HCT116 (cell line): ENCODE results near the gene KIF14. TPM values are rescaled to one million over a fixed set of nuclear protein-coding genes. Genes with fewer than 3 reads are reported as not detected.

Experiments
- ATAC-seq: fragments of 200-7000 bp; cut with Tn5 transposase; 2 replicates; pipeline ENCODE4 v1.9.1; 2020; ENCODE audit warnings: mild to moderate bottlenecking, moderate library complexity
- BruUV-seq: library from RNA; stranded (reverse); fragments of 400-500 nt; replicated peaks from 2 replicates; lab custom pipeline; 2021; lab: Mats Ljungman, UMichigan
- CTCF ChIA-PET: fragments of 300-600 bp; sonication (Branson Sonifier 250); formaldehyde crosslinking; loops from one replicate; lab custom pipeline; 2021; ENCODE audit warnings: antibody characterized with exemption; lab: Charles Lee
- POLR2A ChIA-PET: fragments of 300-600, 350-600 bp; sonication (Branson Sonifier 250); formaldehyde crosslinking; loops from one replicate; lab custom pipeline; 2021; ENCODE audit warnings: antibody characterized with exemption; lab: Charles Lee
- RAD21 ChIA-PET, 2 experiments: fragments of 300-600 bp; sonication (Branson Sonifier 250); formaldehyde crosslinking; loops; one replicate each; lab custom pipeline; 2023; ENCODE audit warnings: low total read pairs in 2 of 2; ENCODE audit not compliant: uncharacterized antibody in 2 of 2, unreplicated experiment in 2 of 2, low non-redundant PET in 1 of 2; lab: Charles Lee
- DNase-seq: peaks from one replicate; pipeline ENCODE4 v3.0.0-alpha.2; 2010; ENCODE audit warnings: low read depth, low spot score
- H2AFZ ChIP-seq: fragments of 200-600 bp; shearing (Covaris generic), sonication (generic); 2 replicates; pipeline ENCODE4 v1.6.1; 2017; ENCODE audit warnings: low read depth, mixed run types, mixed read lengths, antibody characterized with exemption, low read length; ENCODE audit not compliant: poor library complexity, severe bottlenecking
- H3K27ac ChIP-seq: 2 replicates; pipeline ENCODE4 v1.5.1; 2012; ENCODE audit warnings: low read depth, low read length
- H3K27me3 ChIP-seq: fragments of 200-600 bp; sonication (generic); 2 replicates; pipeline ENCODE4 v1.6.1; 2016; ENCODE audit warnings: mixed run types, low read length, mixed read lengths; ENCODE audit not compliant: insufficient read depth
- H3K36me3 ChIP-seq, 2 experiments: fragments of 200-500 bp in 1 of 2; fragments of 200-600 bp in 1 of 2; sonication (Bioruptor generic) in 1 of 2; sonication (generic) in 1 of 2; 2 replicates each; pipeline versions ENCODE4 v1.5.1 to v1.6.1; 2014 to 2016; ENCODE audit warnings: low read length in 2 of 2, inconsistent platforms in 1 of 2, mixed read lengths in 1 of 2, mixed run types in 1 of 2; ENCODE audit not compliant: insufficient read depth in 2 of 2, control insufficient read depth in 1 of 2
- H3K4me1 ChIP-seq, 2 experiments: fragments of 200-600 bp in 1 of 2; sonication (generic) in 1 of 2; 2 replicates each; pipeline versions ENCODE4 v1.5.1 to v1.6.1; 2012 to 2017; ENCODE audit warnings: low read length in 2 of 2, inconsistent platforms in 1 of 2, mild to moderate bottlenecking in 1 of 2, mixed read lengths in 1 of 2, mixed run types in 1 of 2, moderate library complexity in 1 of 2; ENCODE audit not compliant: insufficient read depth in 2 of 2, control insufficient read depth in 1 of 2
- H3K4me2 ChIP-seq: fragments of 200-600 bp; sonication (generic); 2 replicates; pipeline ENCODE4 v1.6.1; 2017; ENCODE audit warnings: mixed run types, low read length, mixed read lengths
- H3K4me3 ChIP-seq, 2 experiments: fragments of 200-600 bp in 1 of 2; sonication (generic) in 1 of 2; replicated peaks in 1 of 2; 2 replicates each; pipeline ENCODE4 v1.5.1; 2011 to 2016; ENCODE audit warnings: low read length in 2 of 2, control low read depth in 1 of 2, low read depth in 1 of 2, mild to moderate bottlenecking in 1 of 2, mixed read lengths in 1 of 2, mixed run types in 1 of 2
- H3K79me2 ChIP-seq: fragments of 200-600 bp; sonication (generic); 2 replicates; pipeline ENCODE4 v1.6.1; 2017; ENCODE audit warnings: mild to moderate bottlenecking, mixed run types, low read length, moderate library complexity, mixed read lengths; ENCODE audit not compliant: insufficient read depth
- H3K9ac ChIP-seq: fragments of 200-600 bp; sonication (generic); 2 replicates; pipeline ENCODE4 v1.6.1; 2016; ENCODE audit warnings: low read length, mixed read lengths
- H3K9me2 ChIP-seq: fragments of 200-600 bp; sonication (generic), shearing (Covaris generic); 2 replicates; pipeline ENCODE4 v1.6.1; 2017; ENCODE audit warnings: mixed run types, mild to moderate bottlenecking, moderate library complexity; ENCODE audit not compliant: insufficient read depth
- H3K9me3 ChIP-seq, 2 experiments: fragments of 200-500 bp in 1 of 2; fragments of 200-600 bp in 1 of 2; sonication (Bioruptor generic) in 1 of 2; sonication (generic) in 1 of 2; 2 replicates each; pipeline ENCODE4 v1.6.1; 2014 to 2017; ENCODE audit warnings: low read length in 2 of 2, mixed read lengths in 2 of 2, inconsistent platforms in 1 of 2, low read depth in 1 of 2, mild to moderate bottlenecking in 1 of 2, mixed run types in 1 of 2, moderate library complexity in 1 of 2; ENCODE audit not compliant: control insufficient read depth in 1 of 2, insufficient read depth in 1 of 2
- H4K20me1 ChIP-seq: fragments of 200-600 bp; sonication (generic), shearing (Covaris generic); 2 replicates; pipeline ENCODE4 v1.6.1; 2017; ENCODE audit warnings: mixed run types, mild to moderate bottlenecking, moderate library complexity; ENCODE audit not compliant: insufficient read depth
- CBX3 ChIP-seq: IDR thresholded peaks from 2 replicates; pipeline ENCODE4 v1.6.1; 2012; ENCODE audit warnings: low read depth
- EZH2phosphoT487 ChIP-seq: fragments of 200-600 bp; IDR thresholded peaks from 2 replicates; pipeline ENCODE4 v1.6.1; 2018; ENCODE audit warnings: antibody characterized with exemption, borderline replicate concordance
- FOSL1 ChIP-seq: IDR thresholded peaks from 2 replicates; pipeline ENCODE4 v1.6.1; 2012; ENCODE audit warnings: low read depth
- JUND ChIP-seq: IDR thresholded peaks from 2 replicates; pipeline ENCODE4 v1.6.1; 2012
- SIN3A ChIP-seq: IDR thresholded peaks from 2 replicates; pipeline ENCODE4 v1.6.1; 2012; ENCODE audit warnings: low read depth
- SP1 ChIP-seq: IDR thresholded peaks from 2 replicates; pipeline ENCODE4 v1.6.1; 2012; ENCODE audit warnings: low read depth
- intact Hi-C: fragments of 100-400 bp; cut with micrococcal nuclease; formaldehyde crosslinking; loops from 2 replicates; pipeline ENCODE4 v1.10.0; 2022
- total RNA-seq: library from RNA; stranded (reverse); gene quantifications from one replicate; pipeline ENCODE4 v1.2.1, GENCODE V29; 2021; ENCODE audit not compliant: unreplicated experiment
- TF ChIP-seq, protein P1 (sequence below), 3 experiments: fragments of 200-600 bp in 1 of 3; sonication (generic) in 1 of 3; IDR thresholded peaks in 2 of 3; conservative IDR thresholded peaks in 1 of 3; 2 replicates each; pipeline ENCODE4 v1.5.1; 2012 to 2017; ENCODE audit warnings: low read depth in 2 of 3, low read length in 2 of 3, antibody characterized with exemption in 1 of 3, borderline replicate concordance in 1 of 3, control low read depth in 1 of 3, mild to moderate bottlenecking in 1 of 3, mixed read lengths in 1 of 3, mixed run types in 1 of 3, moderate library complexity in 1 of 3; ENCODE audit not compliant: insufficient read depth in 1 of 3

KIF14 gene
- total RNA-seq, 1 experiment from 2014 or later, result 21.8 TPM

GRCh38 chr1:200659269-200659668 is 38.7 kb upstream of the KIF14 start:
- RAD21 ChIA-PET, result no interaction called here
- Histone ChIP-seq H3K79me2 (no peaks in the 10 kb centered on the region), H3K4me1 (peaks cover 19 to 39% of the 10 kb centered on the region in 2 experiments), H3K36me3 (peaks cover 0 to 7% of the 10 kb centered on the region in 2 experiments; a peak in 1 of 4 replicates), H3K4me3 (peak overlapping the region in 1 of 2 experiments; percentile 14; a peak in 1 of 4 replicates), H3K27me3 (no peaks in the 10 kb centered on the region), H3K9me2 (no peaks in the 10 kb centered on the region), H2AFZ (no peak overlapping the region), H4K20me1 (no peaks in the 10 kb centered on the region), H3K9ac (peak overlapping the region; percentile 57), H3K9me3 (no peaks in the 10 kb centered on the region), H3K27ac (peak overlapping the region; percentile 45; the same call in 1 of the 2 replicates), H3K4me2 (peak overlapping the region; percentile 59)
- ATAC-seq (peak; percentile 95), DNase-seq (peak; percentile 63)
- peak; percentile 60 for TF ChIP-seq SP1
- TF ChIP-seq SIN3A, result no peak
- peak; percentile 63 for TF ChIP-seq JUND
- peak; percentile 54; the same call in 1 of the 2 replicates for TF ChIP-seq CBX3
- no peak for TF ChIP-seq EZH2phosphoT487
- TF ChIP-seq, protein P1, sequence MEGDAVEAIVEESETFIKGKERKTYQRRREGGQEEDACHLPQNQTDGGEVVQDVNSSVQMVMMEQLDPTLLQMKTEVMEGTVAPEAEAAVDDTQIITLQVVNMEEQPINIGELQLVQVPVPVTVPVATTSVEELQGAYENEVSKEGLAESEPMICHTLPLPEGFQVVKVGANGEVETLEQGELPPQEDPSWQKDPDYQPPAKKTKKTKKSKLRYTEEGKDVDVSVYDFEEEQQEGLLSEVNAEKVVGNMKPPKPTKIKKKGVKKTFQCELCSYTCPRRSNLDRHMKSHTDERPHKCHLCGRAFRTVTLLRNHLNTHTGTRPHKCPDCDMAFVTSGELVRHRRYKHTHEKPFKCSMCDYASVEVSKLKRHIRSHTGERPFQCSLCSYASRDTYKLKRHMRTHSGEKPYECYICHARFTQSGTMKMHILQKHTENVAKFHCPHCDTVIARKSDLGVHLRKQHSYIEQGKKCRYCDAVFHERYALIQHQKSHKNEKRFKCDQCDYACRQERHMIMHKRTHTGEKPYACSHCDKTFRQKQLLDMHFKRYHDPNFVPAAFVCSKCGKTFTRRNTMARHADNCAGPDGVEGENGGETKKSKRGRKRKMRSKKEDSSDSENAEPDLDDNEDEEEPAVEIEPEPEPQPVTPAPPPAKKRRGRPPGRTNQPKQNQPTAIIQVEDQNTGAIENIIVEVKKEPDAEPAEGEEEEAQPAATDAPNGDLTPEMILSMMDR (IDR thresholded peaks at IDR 0.05 in 2 of 3, conservative IDR thresholded peaks at IDR 0.05 in 1 of 3; ENCODE audit: borderline replicate concordance in 1 of 3, insufficient read depth in 1 of 3, low read depth in 2 of 3, low read length in 2 of 3), result no peak
- TF ChIP-seq FOSL1, result peak; percentile 53; the same call in 1 of the 2 replicates
- BruUV-seq, result no TSS peak
- CTCF ChIA-PET, result no interaction called here
- POLR2A ChIA-PET, result interaction anchor here (1.3 kb wide), 1 partner anchor 9 kb away, joined by 3 read pairs; no protein-coding TSS in a partner anchor
- intact Hi-C loops, result no loop called here
